HepG2 (cell line): ENCODE results near the gene TH. TPM values are rescaled to one million over a fixed set of nuclear protein-coding genes. Genes with fewer than 3 reads are reported as not detected.

ENCODE experiments used
- AGO2 ChIP-seq: fragments of 200-400 bp; formaldehyde crosslinking; optimal IDR thresholded peaks from 2 replicates; pipeline ENCODE3; 2017; ENCODE audit warnings: mild to moderate bottlenecking, low read depth, low read length, moderate library complexity
- FOXK1 ChIP-seq: sonication (generic); formaldehyde crosslinking; IDR thresholded peaks from 2 replicates; pipeline ENCODE4 v1.4.0; 2020; ENCODE audit warnings: low read depth, missing genetic modification reagents, borderline replicate concordance
- HMGA1 ChIP-seq: sonication (generic); formaldehyde crosslinking; conservative IDR thresholded peaks from 2 replicates; pipeline ENCODE4 v1.4.0; 2020; ENCODE audit warnings: missing genetic modification reagents
- IRF2 ChIP-seq: IDR thresholded peaks from 2 replicates; pipeline ENCODE4 v1.6.1; 2018; ENCODE audit warnings: missing genetic modification reagents, missing compliant biosample characterization
- KDM2A ChIP-seq: sonication (generic); formaldehyde crosslinking; IDR thresholded peaks from 2 replicates; pipeline ENCODE4 v1.4.0; 2020; ENCODE audit warnings: low read depth, missing genetic modification reagents, borderline replicate concordance
- KDM5A ChIP-seq: fragments of 200-600 bp; sonication (generic); IDR thresholded peaks from 2 replicates; pipeline ENCODE4 v1.7.0; 2018; ENCODE audit warnings: antibody characterized with exemption, mild to moderate bottlenecking, low read length, borderline replicate concordance
- MIXL1 ChIP-seq: IDR thresholded peaks from 2 replicates; pipeline ENCODE4 v1.6.1; 2016
- NCOR1 ChIP-seq: fragments of 200-600 bp; sonication (generic); IDR thresholded peaks from 2 replicates; pipeline ENCODE4 v1.7.0; 2017; ENCODE audit warnings: antibody characterized with exemption, low read length, borderline replicate concordance
- REL ChIP-seq: sonication (generic); formaldehyde crosslinking; conservative IDR thresholded peaks from 2 replicates; pipeline ENCODE4 v1.8.0; 2022; ENCODE audit warnings: mild to moderate bottlenecking, missing genetic modification reagents, moderate library complexity
- SMAD9 ChIP-seq: sonication (generic); formaldehyde crosslinking; IDR thresholded peaks from 2 replicates; pipeline ENCODE4 v1.5.1; 2020; ENCODE audit warnings: mild to moderate bottlenecking, missing genetic modification reagents
- TFAP4 ChIP-seq: sonication (generic); IDR thresholded peaks from 2 replicates; pipeline ENCODE4 v1.6.1; 2016; ENCODE audit warnings: low read depth, borderline replicate concordance
- TGIF2 ChIP-seq: IDR thresholded peaks from 2 replicates; pipeline ENCODE4 v1.6.1; 2016; ENCODE audit warnings: control low read depth, missing compliant biosample characterization
- ZBTB7A ChIP-seq: sonication (generic); formaldehyde crosslinking; IDR thresholded peaks from 2 replicates; pipeline ENCODE4 v1.8.0; 2022; ENCODE audit warnings: mild to moderate bottlenecking, missing genetic modification reagents
- ZFX ChIP-seq: sonication (generic); formaldehyde crosslinking; IDR thresholded peaks from 2 replicates; pipeline ENCODE4 v1.4.0; 2020; ENCODE audit warnings: mild to moderate bottlenecking, low read depth, missing genetic modification reagents, moderate library complexity
- ZNF10 ChIP-seq: sonication (generic); formaldehyde crosslinking; IDR thresholded peaks from 2 replicates; pipeline ENCODE4 v1.4.0; 2020; ENCODE audit warnings: mild to moderate bottlenecking, low read depth, missing genetic modification reagents, borderline replicate concordance
- ZNF160 ChIP-seq: sonication (generic); formaldehyde crosslinking; IDR thresholded peaks from 2 replicates; pipeline ENCODE4 v1.8.0; 2022; ENCODE audit warnings: mild to moderate bottlenecking, inconsistent platforms, missing genetic modification reagents
- ZNF569 ChIP-seq: sonication (generic); formaldehyde crosslinking; IDR thresholded peaks from 2 replicates; pipeline ENCODE4 v1.5.0; 2020; ENCODE audit warnings: mild to moderate bottlenecking, missing genetic modification reagents, moderate library complexity, borderline replicate concordance
- ZNF614 ChIP-seq: IDR thresholded peaks from 2 replicates; pipeline ENCODE4 v1.6.1; 2018; ENCODE audit warnings: missing biosample characterization, missing genetic modification reagents, inconsistent platforms, borderline replicate concordance
- ZNF672 ChIP-seq: sonication (generic); formaldehyde crosslinking; IDR thresholded peaks from 2 replicates; pipeline ENCODE4 v1.8.1; 2022; ENCODE audit warnings: missing genetic modification reagents
- ZSCAN21 ChIP-seq: sonication (generic); formaldehyde crosslinking; IDR thresholded peaks from 2 replicates; pipeline ENCODE4 v1.8.0; 2022; ENCODE audit warnings: mild to moderate bottlenecking, missing genetic modification reagents, moderate library complexity, borderline replicate concordance
- polyA plus RNA-seq, 8 experiments: library from polyadenylated mRNA; depleted of rRNA in 3 of 8; stranded (reverse) in 7 of 8; unstranded in 1 of 8; fragments of >200 nt; fragmentation: Illumina TruSeq in 4 of 8; extraction: Trizol in 4 of 8; gene quantifications; 2 replicates each; pipeline versions ENCODE4 v1.2.1 to v1.2.3, GENCODE V29; 2011 to 2016; ENCODE audit warnings: low read depth in 4 of 8, missing spikeins in 1 of 8, mixed read lengths in 1 of 8; ENCODE audit not compliant: insufficient read depth in 1 of 8
- total RNA-seq, 5 experiments: library from RNA; depleted of rRNA; stranded (reverse); fragments of >200 nt; fragmentation: Illumina TruSeq; extraction: Trizol; gene quantifications; 2 replicates each; pipeline ENCODE4 v1.2.3, GENCODE V29; 2016; ENCODE audit warnings: low read depth in 1 of 5
- TF ChIP-seq, protein P1 (sequence below): sonication (generic); formaldehyde crosslinking; IDR thresholded peaks from 2 replicates; pipeline ENCODE4 v1.5.1; 2020; ENCODE audit warnings: mild to moderate bottlenecking, missing genetic modification reagents
- TF ChIP-seq, protein P2 (sequence below): IDR thresholded peaks from 2 replicates; pipeline ENCODE4 v1.6.1; 2018; ENCODE audit warnings: missing genetic modification reagents
- TF ChIP-seq, protein P3 (sequence below): sonication (generic); formaldehyde crosslinking; IDR thresholded peaks from 2 replicates; pipeline ENCODE4 v1.4.0; 2020; ENCODE audit warnings: missing genetic modification reagents, mild to moderate bottlenecking, borderline replicate concordance

The TH gene
- total and polyA plus RNA-seq, 2 of the 13 experiments (the other 11 are each of a cell fraction or from before 2014, with no cell fraction given) = 0.36 TPM; not detected in 1

- no peak for TF ChIP-seq REL (CRISPR knock-in tag)
- peak; percentile 17; the same call in 1 of the 2 replicates for TF ChIP-seq ZNF672 (CRISPR knock-in tag)
- TF ChIP-seq NCOR1 = no peak
- TF ChIP-seq ZBTB7A (CRISPR knock-in tag) = 0 out of 2 replicates have a peak, but pooled peaks have one; percentile 46
- no peak for TF ChIP-seq ZNF160 (CRISPR knock-in tag)
- TF ChIP-seq ZNF614 (CRISPR knock-in tag) = no peak
- TF ChIP-seq SMAD9 (CRISPR knock-in tag) = no peak
- TF ChIP-seq FOXK1 (CRISPR knock-in tag) = no peak
- TF ChIP-seq KDM2A = peak; percentile 68; the same call in 1 of the 2 replicates
- TF ChIP-seq, protein P1, sequence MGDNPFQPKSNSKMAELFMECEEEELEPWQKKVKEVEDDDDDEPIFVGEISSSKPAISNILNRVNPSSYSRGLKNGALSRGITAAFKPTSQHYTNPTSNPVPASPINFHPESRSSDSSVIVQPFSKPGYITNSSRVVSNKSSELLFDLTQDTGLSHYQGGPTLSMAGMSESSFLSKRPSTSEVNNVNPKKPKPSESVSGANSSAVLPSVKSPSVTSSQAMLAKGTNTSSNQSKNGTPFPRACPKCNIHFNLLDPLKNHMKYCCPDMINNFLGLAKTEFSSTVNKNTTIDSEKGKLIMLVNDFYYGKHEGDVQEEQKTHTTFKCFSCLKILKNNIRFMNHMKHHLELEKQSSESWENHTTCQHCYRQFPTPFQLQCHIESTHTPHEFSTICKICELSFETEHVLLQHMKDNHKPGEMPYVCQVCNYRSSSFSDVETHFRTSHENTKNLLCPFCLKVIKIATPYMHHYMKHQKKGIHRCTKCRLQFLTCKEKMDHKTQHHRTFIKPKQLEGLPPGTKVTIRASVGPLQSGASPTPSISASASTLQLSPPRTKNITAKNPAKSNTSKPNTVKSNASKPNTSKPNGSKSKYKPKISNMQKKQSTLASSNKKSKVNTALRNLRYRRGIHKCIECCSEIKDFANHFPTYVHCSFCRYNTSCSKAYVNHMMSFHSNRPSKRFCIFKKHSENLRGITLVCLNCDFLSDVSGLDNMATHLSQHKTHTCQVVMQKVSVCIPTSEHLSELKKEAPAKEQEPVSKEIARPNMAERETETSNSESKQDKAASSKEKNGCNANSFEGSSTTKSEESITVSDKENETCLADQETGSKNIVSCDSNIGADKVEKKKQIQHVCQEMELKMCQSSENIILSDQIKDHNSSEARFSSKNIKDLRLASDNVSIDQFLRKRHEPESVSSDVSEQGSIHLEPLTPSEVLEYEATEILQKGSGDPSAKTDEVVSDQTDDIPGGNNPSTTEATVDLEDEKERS (CRISPR knock-in tag) = no peak
- TF ChIP-seq MIXL1 (CRISPR knock-in tag) = peak; percentile 2; the same call in 1 of the 2 replicates
- peak; percentile 47 for TF ChIP-seq ZSCAN21 (CRISPR knock-in tag)
- TF ChIP-seq KDM5A = no peak
- TF ChIP-seq ZNF569 (CRISPR knock-in tag) = peak; percentile 91; the same call in 1 of the 2 replicates
- 0 out of 2 replicates have a peak, but pooled peaks have one; percentile 6 for TF ChIP-seq ZFX
- TF ChIP-seq, protein P2, sequence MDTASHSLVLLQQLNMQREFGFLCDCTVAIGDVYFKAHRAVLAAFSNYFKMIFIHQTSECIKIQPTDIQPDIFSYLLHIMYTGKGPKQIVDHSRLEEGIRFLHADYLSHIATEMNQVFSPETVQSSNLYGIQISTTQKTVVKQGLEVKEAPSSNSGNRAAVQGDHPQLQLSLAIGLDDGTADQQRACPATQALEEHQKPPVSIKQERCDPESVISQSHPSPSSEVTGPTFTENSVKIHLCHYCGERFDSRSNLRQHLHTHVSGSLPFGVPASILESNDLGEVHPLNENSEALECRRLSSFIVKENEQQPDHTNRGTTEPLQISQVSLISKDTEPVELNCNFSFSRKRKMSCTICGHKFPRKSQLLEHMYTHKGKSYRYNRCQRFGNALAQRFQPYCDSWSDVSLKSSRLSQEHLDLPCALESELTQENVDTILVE (CRISPR knock-in tag) = no peak
- TF ChIP-seq, protein P3, sequence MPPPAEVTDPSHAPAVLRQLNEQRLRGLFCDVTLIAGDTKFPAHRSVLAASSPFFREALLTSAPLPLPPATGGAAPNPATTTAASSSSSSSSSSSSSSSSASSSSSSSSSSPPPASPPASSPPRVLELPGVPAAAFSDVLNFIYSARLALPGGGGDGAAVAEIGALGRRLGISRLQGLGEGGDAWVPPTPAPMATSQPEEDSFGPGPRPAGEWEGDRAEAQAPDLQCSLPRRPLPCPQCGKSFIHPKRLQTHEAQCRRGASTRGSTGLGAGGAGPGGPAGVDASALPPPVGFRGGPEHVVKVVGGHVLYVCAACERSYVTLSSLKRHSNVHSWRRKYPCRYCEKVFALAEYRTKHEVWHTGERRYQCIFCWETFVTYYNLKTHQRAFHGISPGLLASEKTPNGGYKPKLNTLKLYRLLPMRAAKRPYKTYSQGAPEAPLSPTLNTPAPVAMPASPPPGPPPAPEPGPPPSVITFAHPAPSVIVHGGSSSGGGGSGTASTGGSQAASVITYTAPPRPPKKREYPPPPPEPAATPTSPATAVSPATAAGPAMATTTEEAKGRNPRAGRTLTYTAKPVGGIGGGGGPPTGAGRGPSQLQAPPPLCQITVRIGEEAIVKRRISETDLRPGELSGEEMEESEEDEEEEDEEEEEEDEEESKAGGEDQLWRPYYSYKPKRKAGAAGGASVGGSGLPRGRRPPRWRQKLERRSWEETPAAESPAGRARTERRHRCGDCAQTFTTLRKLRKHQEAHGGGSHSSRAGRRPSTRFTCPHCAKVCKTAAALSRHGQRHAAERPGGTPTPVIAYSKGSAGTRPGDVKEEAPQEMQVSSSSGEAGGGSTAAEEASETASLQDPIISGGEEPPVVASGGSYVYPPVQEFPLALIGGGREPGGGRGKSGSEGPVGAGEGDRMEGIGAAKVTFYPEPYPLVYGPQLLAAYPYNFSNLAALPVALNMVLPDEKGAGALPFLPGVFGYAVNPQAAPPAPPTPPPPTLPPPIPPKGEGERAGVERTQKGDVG (CRISPR knock-in tag) = no peak
- TF ChIP-seq AGO2 = peak; percentile 100
- no peak for TF ChIP-seq TGIF2 (CRISPR knock-in tag)
- no peak for TF ChIP-seq HMGA1
- TF ChIP-seq ZNF10 (CRISPR knock-in tag) = no peak
- peak; percentile 37; the same call in 1 of the 2 replicates for TF ChIP-seq IRF2 (CRISPR knock-in tag)
- no peak for TF ChIP-seq TFAP4
Measured at GRCh38 chr11:2128130-2128510, 43.5 kb downstream of the TH start (continued).
